ENCODE results near the gene GGA1. TPM values are rescaled to one million over a fixed set of nuclear protein-coding genes. Genes with fewer than 3 reads are reported as not detected.

The GGA1 gene
- total and polyA plus RNA-seq, 10 of the 15 experiments (the other 5 are each of a cell fraction or from before 2014, with no cell fraction given), result 1.4 to 79.4 (median 44.4) TPM

- WGBS (ENCODE audit: insufficient coverage, insufficient replicate concordance, low lambda C conversion rate, missing lambda C conversion rate), result 1% methylated on average over 34 of the region's 34 CpGs
- Histone ChIP-seq H3K9ac (ENCODE audit: control insufficient read depth, insufficient read depth, low read length) (peak within 1 kb of the TSS; percentile 78), H3K36me3 (ENCODE audit: control insufficient read depth in 2 of 2, insufficient read depth in 2 of 2, low read length in 1 of 2) (peaks cover 2% of the 10 kb centered on the region in 2 experiments; a peak in 1 of 4 replicates), H4K20me1 (ENCODE audit: control insufficient read depth, insufficient read depth) (no peaks in the 10 kb centered on the region), H2AFZ (ENCODE audit: control insufficient read depth, low read depth, low read length) (peak within 1 kb of the TSS; percentile 77), H3K4me1 (ENCODE audit: control insufficient read depth, insufficient read depth, low read length) (peaks cover 28% of the 10 kb centered on the region), H3K4me3 (peak within 1 kb of the TSS; percentile 91), H3K27me3 (replicated peaks in 1 of 2; ENCODE audit: control insufficient read depth in 2 of 2, insufficient read depth in 2 of 2, low read length in 1 of 2) (no peaks in the 10 kb centered on the region), H3K79me2 (ENCODE audit: control insufficient read depth, insufficient read depth, low read length) (peaks cover 30% of the 10 kb centered on the region), H3K27ac (ENCODE audit: control insufficient read depth, insufficient read depth) (peak within 1 kb of the TSS; percentile 85), H3K4me2 (ENCODE audit: control insufficient read depth, insufficient read depth) (peak within 1 kb of the TSS; percentile 97), H3K9me3 (replicated peaks; ENCODE audit: control insufficient read depth, insufficient read depth, low read length) (no peaks in the 10 kb centered on the region)
- CTCF ChIA-PET, result interaction anchor here (0.9 to 19.9 kb wide), 6 partner anchors 8 to 68 kb away, joined by 3 to 414 read pairs (median 172); partner anchors contain the start of genes GGA1, NOL12, PDXP and SH3BP1
- peak; percentile 82 for ATAC-seq
- no TSS peak for BruUV-seq (replicated peaks)
- intact Hi-C loops (cut with micrococcal nuclease; ENCODE audit: unreplicated experiment), result no loop called here
- DNase-seq (ENCODE audit: low read depth, low spot score), result no peak
- peak; percentile 70 for FAIRE-seq
- in situ Hi-C loops (cut with MboI), result no loop called here
- SMC1A ChIA-PET (ENCODE audit: uncharacterized antibody, unreplicated experiment), result interaction anchor here (0.9 to 10.9 kb wide), 11 partner anchors 11 to 70 kb away, joined by 4 to 98 read pairs (median 5); partner anchors contain the start of genes GGA1 and PDXP
- RAD21 ChIA-PET (ENCODE audit: unreplicated experiment), result interaction anchor here (1.1 to 5.1 kb wide), 8 partner anchors 15 to 68 kb away, joined by 3 to 112 read pairs (median 22); partner anchors contain the start of genes GGA1, PDXP and SH3BP1
- POLR2A ChIA-PET, result interaction anchor here (0.5 to 14.0 kb wide), 16 partner anchors 8 to 409 kb away, joined by 3 to 209 read pairs (median 4); partner anchors contain the start of genes GGA1, MICALL1, NOL12 and PDXP
- no peak for TF ChIP-seq IRF4 (IDR thresholded peaks at IDR 0.05; ENCODE audit: low read depth, low read length)
- TF ChIP-seq USF2 (IDR thresholded peaks at IDR 0.05; ENCODE audit: borderline replicate concordance, low read depth, low read length), result no peak
- TF ChIP-seq BHLHE40 (IDR thresholded peaks at IDR 0.05; ENCODE audit: borderline replicate concordance in 1 of 2, low read depth in 2 of 2, low read length in 1 of 2), result peak; percentile 9 to 71; a peak in 2 of 4 replicates
- peak; percentile 66 for TF ChIP-seq POLR2AphosphoS5 (IDR thresholded peaks at IDR 0.05; ENCODE audit: low read length)
- TF ChIP-seq NFYA (IDR thresholded peaks at IDR 0.05; ENCODE audit: borderline replicate concordance, low read depth, low read length), result peak; percentile 8; the same call in 1 of the 2 replicates
- no peak for TF ChIP-seq CEBPZ (IDR thresholded peaks at IDR 0.05; ENCODE audit: low read depth, low read length)
- no peak for TF ChIP-seq CEBPB (IDR thresholded peaks at IDR 0.05; ENCODE audit: borderline replicate concordance in 1 of 2, low read depth in 2 of 2, low read length in 2 of 2)
- TF ChIP-seq LARP7 (IDR thresholded peaks at IDR 0.05), result peak; percentile 65; the same call in 1 of the 2 replicates
- TF ChIP-seq RUNX3 (IDR thresholded peaks at IDR 0.05; ENCODE audit: low read length), result peak; percentile 91
- TF ChIP-seq RELA (IDR thresholded peaks at IDR 0.05; ENCODE audit: borderline replicate concordance, partially characterized antibody), result peak; percentile 68
- peak; percentile 32; the same call in 1 of the 2 replicates for TF ChIP-seq CHD2 (IDR thresholded peaks at IDR 0.05; ENCODE audit: borderline replicate concordance, low read depth, low read length)
- TF ChIP-seq RAD51 (IDR thresholded peaks at IDR 0.05), result no peak
- peak; percentile 61; the same call in 1 of the 2 replicates for TF ChIP-seq RELB (IDR thresholded peaks at IDR 0.05; ENCODE audit: low read depth)
- TF ChIP-seq, protein P1, sequence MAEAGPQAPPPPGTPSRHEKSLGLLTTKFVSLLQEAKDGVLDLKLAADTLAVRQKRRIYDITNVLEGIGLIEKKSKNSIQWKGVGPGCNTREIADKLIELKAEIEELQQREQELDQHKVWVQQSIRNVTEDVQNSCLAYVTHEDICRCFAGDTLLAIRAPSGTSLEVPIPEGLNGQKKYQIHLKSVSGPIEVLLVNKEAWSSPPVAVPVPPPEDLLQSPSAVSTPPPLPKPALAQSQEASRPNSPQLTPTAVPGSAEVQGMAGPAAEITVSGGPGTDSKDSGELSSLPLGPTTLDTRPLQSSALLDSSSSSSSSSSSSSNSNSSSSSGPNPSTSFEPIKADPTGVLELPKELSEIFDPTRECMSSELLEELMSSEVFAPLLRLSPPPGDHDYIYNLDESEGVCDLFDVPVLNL (IDR thresholded peaks at IDR 0.05; ENCODE audit: low read depth, low read length), result no peak
These were observed 66.6 kb downstream of the GGA1 start, which contains the start of gene LGALS1 for GRCh38 chr22:37674951-37675929. Gene LGALS1, plus strand, starts transcription at chr22:37675636. Its CDS starts 67 bp downstream, at chr22:37675703.

Data from GM12878 (cell line).